ENCODE results near the gene RASGRP1.

RASGRP1 gene

GRCh38 chr15:38541026-38541425 lies 23.6 kb downstream of the RASGRP1 start:
- in situ Hi-C loops (cut with HindIII; ENCODE audit: low pct_unique_long_range_greater_than_20kb, low sequenced_read_pairs), result no loop called here
- DNase-seq (ENCODE audit: low read depth in 1 of 2, low spot score in 1 of 2), result no peak
- TF ChIP-seq JUND (IDR thresholded peaks at IDR 0.05; ENCODE audit: low read depth), result no peak

GRCh38 chr15:38540510-38540909 lies 24.1 kb downstream of the RASGRP1 start:
- no peak for DNase-seq (ENCODE audit: low read depth in 1 of 2, low spot score in 1 of 2)
- in situ Hi-C loops (cut with HindIII; ENCODE audit: low pct_unique_long_range_greater_than_20kb, low sequenced_read_pairs), result no loop called here
- no peak for TF ChIP-seq JUND (IDR thresholded peaks at IDR 0.05; ENCODE audit: low read depth)

GRCh38 chr15:38539008-38539343 lies 25.6 kb downstream of the RASGRP1 start:
- no peak for DNase-seq (ENCODE audit: low read depth in 1 of 2, low spot score in 1 of 2)
- no peak for TF ChIP-seq JUND (IDR thresholded peaks at IDR 0.05; ENCODE audit: low read depth)
- in situ Hi-C loops (cut with HindIII; ENCODE audit: low pct_unique_long_range_greater_than_20kb, low sequenced_read_pairs), result no loop called here

GRCh38 chr15:38538328-38539007 lies 26.1 kb downstream of the RASGRP1 start:
- in situ Hi-C loops (cut with HindIII; ENCODE audit: low pct_unique_long_range_greater_than_20kb, low sequenced_read_pairs), result no loop called here
- TF ChIP-seq JUND (IDR thresholded peaks at IDR 0.05; ENCODE audit: low read depth), result no peak

GRCh38 chr15:38536201-38536676 lies 28.4 kb downstream of the RASGRP1 start:
- in situ Hi-C loops (cut with HindIII; ENCODE audit: low pct_unique_long_range_greater_than_20kb, low sequenced_read_pairs), result no loop called here
- no peak for TF ChIP-seq JUND (IDR thresholded peaks at IDR 0.05; ENCODE audit: low read depth)
- DNase-seq (ENCODE audit: low read depth in 1 of 2, low spot score in 1 of 2), result no peak

More at GRCh38 chr15:38538328-38539007, 26.1 kb downstream of the RASGRP1 start:
- no peak for DNase-seq (ENCODE audit: low read depth in 1 of 2, low spot score in 1 of 2)

GRCh38 chr15:38535491-38536200 lies 29.0 kb downstream of the RASGRP1 start:
- in situ Hi-C loops (cut with HindIII; ENCODE audit: low pct_unique_long_range_greater_than_20kb, low sequenced_read_pairs), result no loop called here
- TF ChIP-seq JUND (IDR thresholded peaks at IDR 0.05; ENCODE audit: low read depth), result no peak
- no peak for DNase-seq (ENCODE audit: low read depth in 1 of 2, low spot score in 1 of 2)

GRCh38 chr15:38534691-38535090 lies 29.9 kb downstream of the RASGRP1 start:
- TF ChIP-seq JUND (IDR thresholded peaks at IDR 0.05; ENCODE audit: low read depth), result no peak
- DNase-seq (ENCODE audit: low read depth in 1 of 2, low spot score in 1 of 2), result no peak
- in situ Hi-C loops (cut with HindIII; ENCODE audit: low pct_unique_long_range_greater_than_20kb, low sequenced_read_pairs), result no loop called here

GRCh38 chr15:38533926-38534325 lies 30.7 kb downstream of the RASGRP1 start:
- in situ Hi-C loops (cut with HindIII; ENCODE audit: low pct_unique_long_range_greater_than_20kb, low sequenced_read_pairs), result no loop called here
- DNase-seq (ENCODE audit: low read depth in 1 of 2, low spot score in 1 of 2), result no peak
- TF ChIP-seq JUND (IDR thresholded peaks at IDR 0.05; ENCODE audit: low read depth), result no peak

GRCh38 chr15:38533416-38533915 lies 31.1 kb downstream of the RASGRP1 start:
- no peak for DNase-seq (ENCODE audit: low read depth in 1 of 2, low spot score in 1 of 2)
- in situ Hi-C loops (cut with HindIII; ENCODE audit: low pct_unique_long_range_greater_than_20kb, low sequenced_read_pairs), result no loop called here
- TF ChIP-seq JUND (IDR thresholded peaks at IDR 0.05; ENCODE audit: low read depth), result no peak

- no peak for TF ChIP-seq JUND (IDR thresholded peaks at IDR 0.05; ENCODE audit: low read depth)
- DNase-seq (ENCODE audit: low read depth in 1 of 2, low spot score in 1 of 2), result no peak
- in situ Hi-C loops (cut with HindIII; ENCODE audit: low pct_unique_long_range_greater_than_20kb, low sequenced_read_pairs), result no loop called here
These were observed 31.9 kb downstream of the RASGRP1 start for GRCh38 chr15:38532728-38533127.

- no peak for DNase-seq (ENCODE audit: low read depth in 1 of 2, low spot score in 1 of 2)
- in situ Hi-C loops (cut with HindIII; ENCODE audit: low pct_unique_long_range_greater_than_20kb, low sequenced_read_pairs), result no loop called here
- TF ChIP-seq JUND (IDR thresholded peaks at IDR 0.05; ENCODE audit: low read depth), result no peak
These were observed 33.1 kb downstream of the RASGRP1 start for GRCh38 chr15:38531509-38531908.

GRCh38 chr15:38530113-38530512 lies 34.5 kb downstream of the RASGRP1 start:
- no peak for DNase-seq (ENCODE audit: low read depth in 1 of 2, low spot score in 1 of 2)
- no peak for TF ChIP-seq JUND (IDR thresholded peaks at IDR 0.05; ENCODE audit: low read depth)
- in situ Hi-C loops (cut with HindIII; ENCODE audit: low pct_unique_long_range_greater_than_20kb, low sequenced_read_pairs), result no loop called here

- TF ChIP-seq JUND (IDR thresholded peaks at IDR 0.05; ENCODE audit: low read depth), result no peak
- in situ Hi-C loops (cut with HindIII; ENCODE audit: low pct_unique_long_range_greater_than_20kb, low sequenced_read_pairs), result no loop called here
- DNase-seq (ENCODE audit: low read depth in 1 of 2, low spot score in 1 of 2), result no peak
These were observed 36.3 kb downstream of the RASGRP1 start for GRCh38 chr15:38528294-38528693.

All from T47D (cell line).